Measurements from ENCODE around the gene SUMO2.

DNA sequence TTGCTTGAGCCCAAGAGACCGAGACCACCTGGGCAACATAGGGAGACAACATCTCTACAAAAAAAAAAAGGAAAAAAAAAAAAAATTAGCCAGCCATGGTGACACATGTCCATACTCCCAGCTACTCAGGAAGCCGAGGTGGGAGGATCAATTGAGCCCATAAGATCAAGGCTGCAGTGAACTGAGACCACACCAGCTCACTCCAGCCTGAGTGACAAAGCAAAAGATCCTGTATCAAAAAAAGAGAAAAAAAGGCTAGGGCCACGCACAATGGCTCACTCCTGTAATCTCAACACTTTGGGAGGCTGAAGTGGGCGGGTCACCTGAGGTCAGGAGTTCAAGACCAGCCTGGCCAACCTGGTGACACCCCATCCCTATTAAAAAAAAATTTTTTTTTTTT, 13.8 kb downstream of the SUMO2 start:
- TF ChIP-seq POLR2AphosphoS5 (IDR thresholded peaks at IDR 0.05; ENCODE audit: borderline replicate concordance, low read depth, low read length): no peak
- no peak for TF ChIP-seq EZH2 (IDR thresholded peaks at IDR 0.05)
- no peak for TF ChIP-seq FOXP2 (optimal IDR thresholded peaks at IDR 0.05; ENCODE audit: control extremely low read depth, extremely low read length, insufficient read depth)

Data from SK-N-MC (cell line).